ENCODE data around the gene BNIP3. TPM values are rescaled to one million over a fixed set of nuclear protein-coding genes. Genes with fewer than 3 reads are reported as not detected.

Gene BNIP3
- total and polyA plus RNA-seq, 2 of the 13 experiments (the other 11 are each of a cell fraction or from before 2014, with no cell fraction given) = 73.7 to 223 TPM

- no peaks in the 10 kb centered on the region for H4K20me1 ChIP-seq (ENCODE audit: insufficient read depth, low read length)
- intact Hi-C loops (cut with micrococcal nuclease; ENCODE audit: unreplicated experiment) (no loop called here), in situ Hi-C loops (cut with HindIII; ENCODE audit: extremely low pct_ligation_motif_present, low pct_unique_long_range_greater_than_20kb) (no loop called here)
- BruUV-seq (replicated peaks) = no TSS peak
- no peaks in the 10 kb centered on the region for H3K4me1 ChIP-seq (ENCODE audit: insufficient read depth, low read length)
- no peaks in the 10 kb centered on the region for H3K27me3 ChIP-seq (ENCODE audit: control insufficient read depth in 1 of 2, insufficient read depth in 2 of 2, low read length in 2 of 2)
- no peak for ATAC-seq
- no peak for FAIRE-seq
- no peak overlapping the region for H2AFZ ChIP-seq (ENCODE audit: low read length)
- H3K36me3 ChIP-seq (replicated peaks in 1 of 2; ENCODE audit: control insufficient read depth in 1 of 2, insufficient read depth in 2 of 2, low read length in 2 of 2) = peaks cover 21 to 32% of the 10 kb centered on the region in 2 experiments; a peak in 4 of 5 replicates
- 96% methylated on average over 11 of the region's 19 CpGs for WGBS (ENCODE audit: low lambda C conversion rate)
- H3K9ac ChIP-seq (ENCODE audit: insufficient read depth, low read depth, low read length) = no peak overlapping the region
- no peak overlapping the region for H3K4me2 ChIP-seq (ENCODE audit: low read depth, low read length)
- POLR2A ChIA-PET = no interaction called here
- DNase-seq (ENCODE audit: low spot score) = no peak
- no peaks in the 10 kb centered on the region for H3K79me2 ChIP-seq (ENCODE audit: insufficient read depth, low read length)
- no peaks in the 10 kb centered on the region for H3K9me3 ChIP-seq (ENCODE audit: low read length)
- CTCF ChIA-PET (ENCODE audit: low intra/inter-chr PET ratio, low total read pairs) = no interaction called here
- no peak overlapping the region for H3K27ac ChIP-seq (ENCODE audit: extremely low read length, insufficient read depth, low read length)
- no peak overlapping the region for H3K4me3 ChIP-seq (replicated peaks in 1 of 3; ENCODE audit: insufficient read depth in 1 of 3, low read depth in 2 of 3, low read length in 3 of 3)
- TF ChIP-seq ZNF710 (CRISPR knock-in tag; IDR thresholded peaks at IDR 0.05; ENCODE audit: borderline replicate concordance) (no peak), ZNF407 (CRISPR knock-in tag; IDR thresholded peaks at IDR 0.05; ENCODE audit: not compliant biosample characterization) (no peak), ZNF367 (CRISPR knock-in tag; IDR thresholded peaks at IDR 0.05; ENCODE audit: borderline replicate concordance) (no peak), RBM22 (optimal IDR thresholded peaks at IDR 0.05; ENCODE audit: low read length) (no peak), NFKB2 (CRISPR knock-in tag; IDR thresholded peaks at IDR 0.05; ENCODE audit: borderline replicate concordance) (no peak), SRY (CRISPR knock-in tag; IDR thresholded peaks at IDR 0.05) (no peak), AGO2 (optimal IDR thresholded peaks at IDR 0.05; ENCODE audit: low read depth, low read length) (no peak), ZBTB7A (CRISPR knock-in tag; IDR thresholded peaks at IDR 0.05) (no peak), SP140L (CRISPR knock-in tag; IDR thresholded peaks at IDR 0.05; ENCODE audit: borderline replicate concordance) (no peak), POLR2G (IDR thresholded peaks at IDR 0.05; ENCODE audit: low read depth, low read length) (no peak), CSRNP2 (CRISPR knock-in tag; conservative IDR thresholded peaks at IDR 0.05; ENCODE audit: low read depth) (no peak)
Observed at GRCh38 chr10:131959841-131960240, 21.9 kb downstream of the BNIP3 start.

Measured in HepG2 (cell line).